ENCODE measurements around the gene YTHDC2.

The YTHDC2 gene

DNA sequence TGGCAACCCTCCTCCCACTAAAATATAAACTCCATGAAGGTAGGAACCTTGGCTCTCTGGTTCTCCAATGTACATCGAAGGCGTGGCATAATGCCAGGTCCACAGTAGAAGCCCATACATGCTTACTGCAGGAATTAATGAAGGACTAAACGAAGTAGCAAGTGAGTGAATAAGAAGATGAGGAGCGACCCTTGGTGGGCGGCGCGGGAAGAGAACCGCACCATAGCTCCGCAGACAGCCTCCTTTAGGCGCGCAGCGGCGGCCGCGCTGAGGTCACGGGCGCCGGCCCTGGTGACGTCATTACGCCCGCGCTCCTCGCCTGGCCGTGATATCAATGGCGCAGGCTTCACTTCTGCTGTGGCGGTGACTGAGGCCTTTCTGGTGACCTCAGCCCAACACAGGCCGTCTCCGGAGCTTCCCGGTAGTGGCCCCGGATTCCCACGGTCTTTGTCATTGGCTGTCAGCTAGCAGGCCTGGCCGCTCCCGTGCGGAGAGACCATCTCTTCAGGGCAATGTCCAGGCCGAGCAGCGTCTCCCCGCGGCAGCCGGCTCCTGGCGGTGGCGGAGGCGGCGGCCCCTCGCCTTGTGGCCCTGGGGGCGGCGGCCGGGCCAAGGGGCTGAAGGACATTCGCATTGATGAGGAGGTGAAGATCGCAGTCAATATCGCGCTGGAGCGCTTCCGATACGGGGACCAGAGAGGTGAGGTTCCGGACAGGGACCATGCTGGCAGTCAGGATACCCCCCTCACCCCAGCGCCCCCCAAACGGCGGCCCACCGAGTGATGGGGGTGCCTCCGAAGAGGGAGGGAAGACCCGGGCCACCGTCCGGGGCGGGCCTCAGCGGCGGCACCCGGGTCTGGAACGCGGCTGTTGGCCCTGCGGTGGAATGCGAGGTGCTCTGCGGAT, at the start of gene YTHDC2:
YTHDC2 (plus strand) TSS at position 311 of the 905 bp plus-strand sequence; CDS start at position 513, 202 bp downstream.
- DNase-seq: peak; percentile 86 to 91

DNA sequence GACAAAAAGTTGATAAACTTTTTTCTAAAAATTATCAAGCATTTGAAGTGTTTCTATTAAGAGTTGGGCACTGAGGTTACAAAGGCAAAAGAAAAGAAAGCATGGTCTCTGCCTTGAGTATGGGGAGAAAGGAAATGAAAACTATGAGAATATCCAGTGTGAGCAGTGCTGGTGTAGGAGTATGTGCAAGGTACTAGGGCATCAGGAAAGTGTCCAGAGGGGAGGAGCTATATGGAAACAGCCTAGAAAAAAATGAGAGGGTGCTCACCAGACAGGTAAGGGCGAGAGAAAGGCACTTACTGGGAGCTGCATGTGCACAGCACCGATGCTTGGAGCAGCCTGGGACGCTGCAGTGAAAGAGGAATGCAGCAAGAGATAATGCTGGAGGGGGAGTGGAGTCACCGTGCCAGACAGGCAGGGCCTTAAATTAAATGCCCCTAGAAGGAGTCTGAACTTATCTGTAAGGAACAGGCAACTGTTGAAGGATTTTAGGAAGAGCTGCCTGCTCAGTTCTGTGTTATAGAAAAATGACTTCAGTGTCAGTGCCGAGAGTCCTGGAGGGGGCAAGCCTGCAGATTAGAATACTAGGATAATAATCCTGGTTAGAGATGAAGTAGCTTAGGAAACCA, 39.3 kb upstream of the YTHDC2 start:
- no peak for DNase-seq

- no peak for DNase-seq
Observed at GRCh38 chr5:113478691-113479090, 34.8 kb upstream of the YTHDC2 start.

GRCh38 chr5:113480243-113480642, 33.3 kb upstream of the YTHDC2 start:
- DNase-seq: no peak

DNA sequence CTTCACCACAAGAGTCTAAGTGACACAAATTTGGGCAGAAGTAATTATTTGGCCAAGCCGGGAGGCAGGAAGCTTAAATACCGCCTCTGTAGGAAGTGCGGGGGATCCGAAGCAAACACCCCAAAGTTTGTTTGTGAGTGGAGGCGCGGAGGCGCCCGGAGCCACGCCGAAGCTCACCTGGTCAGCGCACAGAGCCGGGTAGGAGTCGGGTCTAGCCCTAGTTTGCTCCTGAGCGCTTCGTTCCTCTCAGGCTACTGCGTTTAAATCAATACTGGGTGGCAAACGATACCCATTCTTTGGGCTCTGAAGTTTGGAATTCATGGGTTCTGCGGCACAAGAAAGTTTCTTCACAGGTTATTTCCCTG, 26.1 kb upstream of the YTHDC2 start:
- no peak for DNase-seq

DNA sequence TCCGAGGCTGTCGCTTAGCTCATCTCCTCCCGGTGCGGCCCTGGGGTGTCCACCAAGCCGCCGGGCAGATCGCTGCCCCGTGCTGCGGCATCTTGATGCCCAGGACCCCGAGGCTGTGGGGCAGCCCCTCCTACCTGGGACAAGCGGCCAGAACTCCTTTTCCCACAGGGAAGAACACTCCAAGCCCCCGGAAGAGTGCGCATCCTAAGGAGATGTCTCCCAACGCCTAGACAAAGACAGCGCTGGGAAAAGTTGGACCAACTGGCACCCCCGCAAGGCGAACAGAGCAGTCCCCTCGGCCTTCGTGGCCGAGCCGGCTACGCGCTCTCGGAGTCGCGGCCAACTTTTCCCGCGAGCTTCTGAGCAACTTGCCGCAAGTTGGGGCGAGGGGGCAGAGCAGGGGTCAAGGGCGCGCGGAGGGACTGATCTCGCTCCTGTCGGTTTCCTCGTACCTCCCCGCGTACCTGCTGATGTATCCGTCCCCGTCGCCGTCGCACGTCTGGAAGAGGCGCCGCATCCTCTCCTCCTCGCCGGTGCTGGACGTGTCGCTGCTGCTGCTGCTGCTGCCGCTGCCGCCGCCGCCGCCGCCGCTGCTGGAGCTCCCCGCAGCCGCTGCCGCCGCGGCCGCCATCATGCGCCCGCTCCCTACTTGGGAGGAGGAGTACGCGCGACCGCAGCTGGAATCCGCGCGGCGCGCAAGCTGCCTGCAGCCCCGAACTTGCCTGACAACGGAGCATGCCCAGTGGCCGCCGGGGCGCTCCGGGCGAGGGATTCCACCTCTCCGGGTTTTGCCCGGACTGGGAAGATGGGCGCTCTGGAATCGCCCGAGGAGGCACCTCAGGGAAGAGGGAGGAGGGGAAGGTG, 25.5 kb upstream of the YTHDC2 start, which contains the start of gene MCC:
MCC (minus strand) TSS at position 673 of the 864 bp plus-strand sequence.
- DNase-seq: peak; percentile 46 to 86

DNA sequence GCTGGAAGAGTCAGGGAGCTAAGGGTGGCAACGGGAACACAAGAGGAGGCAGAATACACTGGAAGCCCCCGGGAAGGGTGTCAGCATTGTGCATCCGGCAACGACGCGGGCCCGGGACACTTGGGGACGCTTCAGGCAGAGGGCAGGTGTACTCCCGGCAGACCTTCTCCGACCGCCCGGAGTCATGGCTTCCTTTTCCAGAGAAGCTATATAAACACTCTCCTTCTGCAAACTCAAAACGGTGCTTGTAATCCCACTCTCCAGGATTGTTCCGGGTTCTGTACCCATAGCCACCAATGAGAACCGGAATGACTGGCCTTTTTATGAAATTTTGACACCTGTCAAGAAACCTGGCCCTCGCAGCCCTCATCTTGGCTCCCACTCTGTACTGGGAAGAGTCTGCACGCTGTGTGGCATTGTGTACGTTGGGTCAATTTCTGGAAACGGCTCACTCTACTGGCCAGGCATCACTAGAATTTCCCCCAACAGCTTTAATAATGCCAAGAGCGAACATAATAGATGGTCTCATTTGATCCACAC, 24.8 kb upstream of the YTHDC2 start:
- no peak for DNase-seq

GRCh38 chr5:113489299-113489698, 24.2 kb upstream of the YTHDC2 start:
- DNase-seq: no peak

- no peak for DNase-seq
Observed at GRCh38 chr5:113490317-113490716, 23.2 kb upstream of the YTHDC2 start.

DNA sequence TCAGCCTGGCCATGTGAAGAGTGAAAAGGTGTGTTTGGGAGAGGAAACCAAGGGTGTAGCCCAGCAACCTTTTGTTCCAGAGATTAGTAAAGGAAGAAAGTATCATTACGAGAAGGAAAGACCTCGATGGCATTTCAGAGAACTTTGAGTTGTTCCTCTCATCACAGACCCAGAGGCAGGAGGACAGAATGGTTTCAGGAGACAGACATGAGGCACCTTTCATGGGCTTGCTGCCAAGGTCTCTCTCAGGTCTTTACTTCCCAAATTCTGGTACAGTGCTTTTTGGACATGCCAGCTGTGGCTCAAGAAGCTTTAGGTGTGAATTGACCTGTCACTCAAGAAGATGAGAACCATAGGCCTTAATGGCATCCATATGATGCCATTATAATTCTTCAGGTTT, 22.5 kb upstream of the YTHDC2 start:
- no peak for DNase-seq

DNA sequence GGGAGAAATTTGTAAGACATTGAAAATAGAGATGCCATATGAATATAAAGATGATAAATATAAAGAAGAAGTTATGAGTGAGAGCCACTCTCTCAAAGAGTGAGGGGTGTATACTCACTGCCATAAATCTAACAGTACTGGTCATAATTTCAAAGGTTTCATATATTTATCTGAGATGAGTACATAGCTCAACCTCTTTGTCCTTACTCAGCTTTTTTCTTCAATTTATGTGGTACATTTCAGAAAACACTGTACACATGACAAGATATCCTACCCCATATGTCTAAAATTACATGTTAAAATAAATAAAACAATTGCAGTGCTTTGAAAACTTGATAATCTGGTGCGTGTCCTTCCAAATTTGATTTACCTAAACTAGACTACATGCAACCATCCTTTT, 20.0 kb upstream of the YTHDC2 start:
- no peak for DNase-seq

DNA sequence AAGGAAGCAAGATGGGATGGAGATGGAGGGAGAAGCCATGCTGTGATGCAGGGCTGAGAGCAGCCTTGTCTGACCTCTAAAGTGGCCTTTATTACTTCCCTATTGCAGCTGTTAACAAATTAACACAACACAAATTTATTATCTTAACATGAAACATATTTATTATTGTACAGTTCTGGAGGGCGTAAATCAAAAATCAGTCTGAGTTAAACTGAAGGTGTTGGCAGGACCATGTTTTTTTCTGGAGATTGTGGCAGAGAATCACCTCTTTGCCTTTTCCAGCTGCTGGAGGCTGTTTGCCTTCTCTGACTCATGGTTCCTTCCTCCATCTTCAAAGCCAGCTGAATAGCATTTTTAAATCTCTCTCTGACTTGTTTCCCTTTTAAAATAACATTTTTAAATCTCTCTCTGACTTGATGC, 18.1 kb upstream of the YTHDC2 start:
- no peak for DNase-seq

- no peak for DNase-seq
Observed at GRCh38 chr5:113502073-113502472, 11.4 kb upstream of the YTHDC2 start.

DNA sequence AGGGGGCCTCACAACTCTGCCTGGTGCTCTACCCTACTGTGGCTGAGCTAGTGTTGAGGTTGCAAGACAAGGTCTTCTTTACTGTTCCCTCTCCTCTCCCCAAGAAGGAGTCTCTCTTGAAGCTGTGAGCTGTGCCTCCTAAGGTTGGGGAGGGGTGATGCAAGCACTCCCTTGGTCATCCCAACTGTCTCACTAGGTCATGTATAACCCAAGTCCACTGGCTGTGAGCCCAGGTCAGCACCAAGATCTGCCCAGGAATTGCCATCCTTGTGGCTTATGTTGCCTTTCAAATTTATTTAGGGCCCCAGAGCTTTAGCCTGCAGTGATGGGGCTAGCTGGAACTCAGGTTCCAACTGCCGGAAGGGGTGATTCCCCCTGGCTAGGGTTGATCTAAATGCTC, 10.3 kb upstream of the YTHDC2 start:
- no peak for DNase-seq

- DNase-seq: no peak
Observed at GRCh38 chr5:113505181-113505580, 8.3 kb upstream of the YTHDC2 start.

DNA sequence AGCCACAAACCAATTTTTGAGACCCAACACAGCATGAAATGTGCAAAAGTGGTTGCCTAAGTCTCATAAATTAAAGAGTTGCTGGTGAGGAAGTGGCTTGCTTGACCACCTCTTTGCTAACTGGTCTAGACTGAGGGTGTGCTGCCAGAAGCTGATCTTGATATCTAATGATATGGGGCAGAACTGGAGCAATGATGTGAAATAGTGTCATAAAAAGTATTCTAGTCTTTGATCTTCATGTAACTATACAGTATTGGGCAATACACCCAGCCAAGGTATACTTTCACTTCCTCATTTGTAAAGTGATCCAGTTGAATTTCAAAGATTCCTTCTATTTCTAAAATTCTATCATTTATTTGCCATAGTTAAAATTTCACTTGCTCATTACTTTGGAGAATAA, 5.9 kb upstream of the YTHDC2 start:
- no peak for DNase-seq

- no peak for DNase-seq
Observed at GRCh38 chr5:113508756-113509155, 4.7 kb upstream of the YTHDC2 start.

DNA sequence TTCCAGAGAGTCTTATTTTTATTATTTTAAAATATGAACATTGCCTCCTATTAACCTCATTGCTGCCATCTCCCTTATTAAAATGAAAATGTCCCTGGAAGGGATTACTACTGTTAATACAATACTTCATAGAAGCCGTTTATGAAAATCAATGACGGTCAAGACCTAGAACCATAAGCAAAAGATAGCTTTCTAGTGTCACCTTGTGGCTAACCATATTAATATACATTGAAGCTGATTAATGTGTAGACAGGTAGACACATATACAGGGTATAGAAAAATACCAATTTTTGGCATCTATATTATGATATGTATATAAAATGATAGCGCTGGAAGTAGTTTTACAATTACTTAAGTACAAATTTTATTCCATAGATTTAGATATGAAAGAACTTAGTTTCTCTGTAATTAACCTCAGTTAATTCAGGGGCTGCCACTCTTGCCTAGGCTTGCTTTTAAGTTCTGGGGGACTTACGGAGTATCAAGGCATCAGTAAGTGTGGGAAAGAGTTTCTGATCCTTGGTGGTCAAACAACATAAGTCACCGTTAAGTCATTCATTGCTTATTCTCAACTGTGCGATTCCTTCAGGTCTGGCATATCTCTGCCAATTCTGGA, 2.5 kb upstream of the YTHDC2 start:
- DNase-seq: peak; percentile 47 to 60

DNA sequence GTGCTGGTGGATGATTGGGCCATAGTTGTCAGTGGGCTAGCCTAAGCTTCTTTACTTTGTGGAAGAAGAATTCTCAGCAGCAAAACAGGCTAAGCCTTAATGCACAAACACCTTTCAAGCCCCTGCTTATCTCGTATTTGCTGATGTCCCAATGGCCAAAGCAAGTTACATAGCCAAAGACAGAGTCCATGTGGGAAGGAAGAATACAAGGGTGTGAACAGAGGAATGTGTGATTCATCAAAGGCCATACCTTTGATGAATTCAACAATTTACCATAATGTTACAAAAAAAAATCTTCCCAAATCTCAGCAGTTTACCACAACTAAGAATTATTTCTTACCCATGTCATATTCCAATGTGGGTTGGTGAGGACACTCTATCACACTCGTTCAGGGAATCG, 1.2 kb upstream of the YTHDC2 start:
- no peak for DNase-seq

DNA sequence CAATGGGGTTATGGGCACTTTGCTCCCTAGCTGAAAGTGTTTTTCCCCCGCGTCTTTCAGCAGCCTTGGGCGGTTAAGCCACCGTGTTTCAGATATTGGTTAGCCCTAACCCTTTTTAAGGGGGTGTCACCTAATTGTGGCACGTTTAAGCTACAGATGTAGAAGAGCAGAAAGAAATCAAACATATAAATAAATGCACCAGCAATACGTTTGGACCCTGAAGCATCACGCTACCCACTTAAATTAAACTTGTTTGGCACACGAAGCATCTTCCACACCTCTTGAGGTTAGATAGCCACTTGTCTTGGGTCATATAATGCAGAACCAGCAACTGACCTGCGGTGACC, 768 bp downstream of the YTHDC2 start:
- no peak for DNase-seq

GRCh38 chr5:113518884-113519283, 5.4 kb downstream of the YTHDC2 start:
- no peak for DNase-seq

- DNase-seq: no peak
Observed at GRCh38 chr5:113519412-113519811, 5.9 kb downstream of the YTHDC2 start.

DNA sequence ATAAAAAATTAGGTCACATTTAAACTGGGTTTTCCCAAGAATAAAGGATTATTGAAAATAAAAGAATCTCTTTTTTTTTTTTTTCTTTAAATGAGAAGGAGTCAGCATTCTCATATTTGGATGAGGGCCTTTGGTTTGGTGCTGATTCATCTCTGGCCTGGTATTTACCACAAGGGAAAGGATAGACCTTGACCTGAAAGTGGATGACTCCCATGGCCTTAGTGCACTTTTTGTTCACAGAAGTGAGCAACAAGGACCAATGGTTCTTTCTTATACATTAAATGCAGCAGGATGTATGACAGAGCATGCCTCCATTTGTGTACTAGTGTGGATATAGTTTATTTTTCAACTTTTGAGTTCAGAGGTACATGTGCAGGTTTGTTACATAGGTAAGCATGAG, 6.9 kb downstream of the YTHDC2 start:
- no peak for DNase-seq

Data from NCI-H446 (cell line).